ENCODE data around the gene HMGA1.
"Not testable (repeated sequence)": the region's sequence is repeated elsewhere in the genome, so short reads cannot be mapped to it uniquely, and the experiment has no call there.

The HMGA1 gene

GRCh38 chr6:34240329-34241248 lies 3.9 kb downstream of the HMGA1 start:
- DNase-seq (ENCODE audit: low read depth), result no peak

GRCh38 chr6:34241351-34242215 lies 4.9 kb downstream of the HMGA1 start:
- no peak for DNase-seq (ENCODE audit: low read depth)

- no peak for DNase-seq (ENCODE audit: low read depth)
Measured at GRCh38 chr6:34242252-34243130, 5.8 kb downstream of the HMGA1 start.

- no peak for DNase-seq (ENCODE audit: low read depth)
Measured at GRCh38 chr6:34243131-34243771, 6.6 kb downstream of the HMGA1 start.

GRCh38 chr6:34243901-34244884 lies 7.5 kb downstream of the HMGA1 start:
- DNase-seq (ENCODE audit: low read depth), result peak; percentile 98

- not testable (repeated sequence) for DNase-seq (ENCODE audit: low read depth)
Measured at GRCh38 chr6:34245032-34245760, 8.5 kb downstream of the HMGA1 start.

GRCh38 chr6:34245761-34246140 lies 9.1 kb downstream of the HMGA1 start:
- DNase-seq (ENCODE audit: low read depth), result not testable (repeated sequence)

GRCh38 chr6:34246249-34246562 lies 9.5 kb downstream of the HMGA1 start:
- DNase-seq (ENCODE audit: low read depth), result no peak

- DNase-seq (ENCODE audit: low read depth), result no peak
Measured at GRCh38 chr6:34246563-34247391, 10.1 kb downstream of the HMGA1 start.

GRCh38 chr6:34247481-34248197 lies 11.0 kb downstream of the HMGA1 start:
- no peak for DNase-seq (ENCODE audit: low read depth)

GRCh38 chr6:34248198-34248726 lies 11.6 kb downstream of the HMGA1 start:
- DNase-seq (ENCODE audit: low read depth), result no peak

GRCh38 chr6:34248727-34249468 lies 12.2 kb downstream of the HMGA1 start, which contains the start of gene SMIM29:
SMIM29 (minus strand) TSS chr6:34249006; CDS start chr6:34247791, 1,215 bp downstream.
- peak; percentile 90 for DNase-seq (ENCODE audit: low read depth)

- no peak for DNase-seq (ENCODE audit: low read depth)
Measured at GRCh38 chr6:34249469-34250261, 13.0 kb downstream of the HMGA1 start.

GRCh38 chr6:34252395-34252794 lies 15.7 kb downstream of the HMGA1 start:
- DNase-seq (ENCODE audit: low read depth), result not testable (repeated sequence)

GRCh38 chr6:34259529-34260069 lies 22.9 kb downstream of the HMGA1 start:
- DNase-seq (ENCODE audit: low read depth), result no peak

Measured in HS-27A (cell line).